Spleen (tissue), 11 donors: ENCODE data around the gene HPSE2. TPM values are rescaled to one million over a fixed set of nuclear protein-coding genes. Genes with fewer than 3 reads are reported as not detected.

Experiments
- DNase-seq: peaks from one replicate; pipeline ENCODE4 v3.0.0-alpha.2; 2020
- H3K27ac ChIP-seq, 8 donors: fragments of 200-600 bp; sonication (generic) in 7 of 8; 1 replicate in 4 of 8; 2 replicates in 4 of 8; pipeline versions ENCODE4 v1.5.0 to v1.8.0; 2016 to 2021; ENCODE audit warnings: inconsistent platforms in 4 of 8, mild to moderate bottlenecking in 4 of 8, moderate library complexity in 1 of 8
- H3K27me3 ChIP-seq, 7 donors: fragments of 200-600 bp; sonication (generic) in 6 of 7; replicated peaks in 1 of 7; 1 replicate in 4 of 7; 2 replicates in 3 of 7; pipeline versions ENCODE4 v1.5.0 to v1.8.0; 2016 to 2021; ENCODE audit warnings: inconsistent platforms in 3 of 7, mild to moderate bottlenecking in 1 of 7
- H3K36me3 ChIP-seq, 6 donors: fragments of 200-600 bp; sonication (generic) in 5 of 6; 1 replicate in 4 of 6; 2 replicates in 2 of 6; pipeline versions ENCODE4 v1.5.0 to v1.8.0; 2016 to 2021; ENCODE audit warnings: inconsistent platforms in 2 of 6
- H3K4me1 ChIP-seq, 6 donors: fragments of 200-600 bp; sonication (generic) in 5 of 6; 1 replicate in 3 of 6; 2 replicates in 3 of 6; pipeline versions ENCODE4 v1.5.0 to v1.8.0; 2016 to 2021; ENCODE audit warnings: inconsistent platforms in 3 of 6
- H3K4me3 ChIP-seq, 8 donors: fragments of 200-600 bp; sonication (generic) in 7 of 8; 1 replicate in 4 of 8; 2 replicates in 4 of 8; pipeline versions ENCODE4 v1.5.0 to v1.8.0; 2016 to 2021; ENCODE audit warnings: inconsistent platforms in 4 of 8, mild to moderate bottlenecking in 4 of 8, moderate library complexity in 2 of 8
- H3K9me3 ChIP-seq, 8 donors: fragments of 200-600 bp; sonication (generic) in 7 of 8; 1 replicate in 4 of 8; 2 replicates in 4 of 8; pipeline versions ENCODE4 v1.5.0 to v1.8.0; 2016 to 2021; ENCODE audit warnings: inconsistent platforms in 4 of 8
- CTCF ChIP-seq, 11 experiments: fragments of 200-600 bp in 7 of 11; fragments of 450-650 bp in 4 of 11; sonication (generic) in 4 of 11; IDR thresholded peaks in 8 of 11; conservative IDR thresholded peaks in 3 of 11; 1 replicate in 7 of 11; 2 replicates in 4 of 11; pipeline versions ENCODE4 v1.4.0 to v1.8.0; 2016 to 2021; ENCODE audit warnings: antibody characterized with exemption in 11 of 11, inconsistent platforms in 4 of 11, mild to moderate bottlenecking in 1 of 11
- POLR2A ChIP-seq, 3 donors: fragments of 450-650 bp; IDR thresholded peaks; one replicate each; pipeline ENCODE4 v1.5.1; 2017; ENCODE audit warnings: antibody characterized with exemption in 3 of 3, mild to moderate bottlenecking in 1 of 3
- POLR2AphosphoS5 ChIP-seq, 3 donors: sonication (generic); formaldehyde crosslinking; IDR thresholded peaks; one replicate each; pipeline ENCODE4 v1.5.1; 2017; ENCODE audit warnings: antibody characterized with exemption in 3 of 3
- WGBS, 5 donors: extraction: QIAGEN DNeasy Blood & Tissue Kit in 3 of 5; methylation state at CpG; one replicate each; pipeline versions ENCODE4 v1.1.5 to v1.1.7; 2013 to 2018; 5-methylcytosine and 5-hydroxymethylcytosine counted together
- intact Hi-C: fragments of 100-400 bp; cut with DNase I; formaldehyde crosslinking; loops from one replicate; pipeline ENCODE4 v1.15.0; 2023; ENCODE audit warnings: low total_unique reads
- polyA plus RNA-seq, 3 donors: library from polyadenylated mRNA; stranded (reverse); fragments of 200-250 nt; gene quantifications; one replicate each; pipeline ENCODE4 v1.2.1, GENCODE V29; 2013
- total RNA-seq, 7 donors: library from RNA; depleted of rRNA in 3 of 7; stranded (reverse); fragments of >200 nt in 3 of 7; fragmentation: NEBNext Ultra II Directional in 4 of 7; extraction: Animal tissue kit (Norgen Biotek cat#: 25700) in 4 of 7; gene quantifications; one replicate each; pipeline versions ENCODE4 v1.1.0 to v1.2.1, GENCODE V29; 2016 to 2021
- donor health status: healthy with polysubstance abuse.
- donor health status: DM: no; HTN: no; CAD: no; lungs with moderate emphysema.
- donor health status: DM: no; HTN: no; CAD: no.
- donor health status: Bipolar disorder and iron deficiency.
- donor health status: healthy.
- donor health status: DM: no; HTN: no; CAD: no.
- donor health status: DM: yes; HTN: yes; CAD: no.

HPSE2 gene
- total and polyA plus RNA-seq, 10 donors = 0.02 to 0.64 (median 0.03) TPM; not detected in 5

GRCh38 chr10:98901441-98902110 lies 334.1 kb downstream of the HPSE2 start:
- intact Hi-C loops = no loop called here
- no peak for DNase-seq
- WGBS, 5 donors = 69 to 75% (median 73%) methylated on average over 4 of the region's 4 CpGs
- no peaks in the 10 kb centered on the region for H3K27me3 ChIP-seq
- no peak overlapping the region for H3K27ac ChIP-seq
- H3K36me3 ChIP-seq = no peaks in the 10 kb centered on the region
- no peaks in the 10 kb centered on the region for H3K9me3 ChIP-seq
- TF ChIP-seq CTCF (IDR thresholded peaks at IDR 0.05 in 8 of 11, conservative IDR thresholded peaks at IDR 0.05 in 3 of 11) (no peak), POLR2A (IDR thresholded peaks at IDR 0.05) (no peak), POLR2AphosphoS5 (IDR thresholded peaks at IDR 0.05) (no peak)
- no peak overlapping the region for H3K4me3 ChIP-seq
- no peaks in the 10 kb centered on the region for H3K4me1 ChIP-seq

GRCh38 chr10:98899018-98899417 lies 336.6 kb downstream of the HPSE2 start:
- Histone ChIP-seq H3K27me3 (no peaks in the 10 kb centered on the region), H3K4me3 (no peak overlapping the region), H3K4me1 (no peaks in the 10 kb centered on the region), H3K27ac (no peak overlapping the region), H3K36me3 (no peaks in the 10 kb centered on the region), H3K9me3 (no peaks in the 10 kb centered on the region)
- WGBS, 5 donors = 53 to 66% (median 61%) methylated on average over 3 of the region's 3 CpGs
- DNase-seq = no peak
- TF ChIP-seq CTCF (IDR thresholded peaks at IDR 0.05 in 8 of 11, conservative IDR thresholded peaks at IDR 0.05 in 3 of 11) = no peak
- no peak for TF ChIP-seq POLR2AphosphoS5 (IDR thresholded peaks at IDR 0.05)
- TF ChIP-seq POLR2A (IDR thresholded peaks at IDR 0.05) = no peak
- intact Hi-C loops = no loop called here

GRCh38 chr10:98892523-98892922 lies 343.1 kb downstream of the HPSE2 start:
- Histone ChIP-seq H3K9me3 (no peaks in the 10 kb centered on the region), H3K4me1 (no peaks in the 10 kb centered on the region), H3K27ac (no peak overlapping the region), H3K27me3 (peaks cover 0 to 6% (median 0%) of the 10 kb centered on the region in 7 donors), H3K36me3 (no peaks in the 10 kb centered on the region), H3K4me3 (no peak overlapping the region)
- TF ChIP-seq POLR2A (IDR thresholded peaks at IDR 0.05) (no peak), POLR2AphosphoS5 (IDR thresholded peaks at IDR 0.05) (no peak), CTCF (IDR thresholded peaks at IDR 0.05 in 8 of 11, conservative IDR thresholded peaks at IDR 0.05 in 3 of 11) (no peak)
- no peak for DNase-seq
- 60 to 80% (median 70%) methylated on average over 1 of the region's 1 CpG for WGBS, 5 donors
- intact Hi-C loops = no loop called here

- WGBS, 5 donors = 81 to 90% (median 85%) methylated on average over 1 of the region's 1 CpG
- Histone ChIP-seq H3K4me3 (no peak overlapping the region), H3K4me1 (no peaks in the 10 kb centered on the region), H3K27me3 (peaks cover 0 to 3% (median 0%) of the 10 kb centered on the region in 7 donors), H3K9me3 (no peaks in the 10 kb centered on the region), H3K27ac (no peak overlapping the region), H3K36me3 (no peaks in the 10 kb centered on the region)
- TF ChIP-seq POLR2AphosphoS5 (IDR thresholded peaks at IDR 0.05) (no peak), POLR2A (IDR thresholded peaks at IDR 0.05) (no peak), CTCF (IDR thresholded peaks at IDR 0.05 in 8 of 11, conservative IDR thresholded peaks at IDR 0.05 in 3 of 11) (no peak)
- intact Hi-C loops = no loop called here
- DNase-seq = no peak
Observed at GRCh38 chr10:98886686-98887085, 349.0 kb downstream of the HPSE2 start.
